Activated CD4-positive, alpha-beta memory T cell treated with anti-CD3 and anti-CD28 coated beads for 36 hours (primary cell): ENCODE results near the gene TYRO3. TPM values are rescaled to one million over a fixed set of nuclear protein-coding genes. Genes with fewer than 3 reads are reported as not detected.
"Not testable (repeated sequence)": the region's sequence is repeated elsewhere in the genome, so short reads cannot be mapped to it uniquely, and the experiment has no call there.

Experiments used
- CTCF ChIA-PET: fragments of 350-600 bp; sonication (Branson Sonifier 250); formaldehyde crosslinking; loops from one replicate; lab custom pipeline; 2021; ENCODE audit warnings: antibody characterized with exemption, inconsistent platforms; lab: Charles Lee
- POLR2A ChIA-PET: fragments of 350-600 bp; sonication (Branson Sonifier 250); formaldehyde crosslinking; loops from one replicate; lab custom pipeline; 2021; ENCODE audit warnings: antibody characterized with exemption; lab: Charles Lee
- DNase-seq: peaks from one replicate; pipeline ENCODE4 v3.0.0-alpha.2; 2020
- H3K27ac Mint-ChIP-seq: one replicate; pipeline ENCODE4 v1.8.0; 2021; ENCODE audit warnings: mixed read lengths
- H3K27me3 Mint-ChIP-seq: one replicate; pipeline ENCODE4 v1.8.0; 2021; ENCODE audit warnings: mixed read lengths
- H3K36me3 Mint-ChIP-seq: one replicate; pipeline ENCODE4 v1.8.0; 2021; ENCODE audit warnings: mixed read lengths
- H3K4me1 Mint-ChIP-seq: one replicate; pipeline ENCODE4 v1.8.0; 2021; ENCODE audit warnings: low read depth, mixed read lengths
- H3K4me3 Mint-ChIP-seq: one replicate; pipeline ENCODE4 v1.8.0; 2021; ENCODE audit warnings: mild to moderate bottlenecking, mixed read lengths
- H3K9me3 Mint-ChIP-seq: one replicate; pipeline ENCODE4 v1.8.0; 2021; ENCODE audit warnings: mixed read lengths
- intact Hi-C: fragments of 100-400 bp; cut with micrococcal nuclease; formaldehyde crosslinking; loops from one replicate; pipeline ENCODE4 v1.15.1; 2023
- total RNA-seq, 2 experiments: library from RNA; stranded (reverse); gene quantifications; one replicate each; pipeline ENCODE4 v1.2.3, GENCODE V29; 2021

TYRO3 gene
- total RNA-seq, 2 experiments from 2014 or later: 3.1 to 4.3 TPM

- H3K36me3 Mint-ChIP-seq: no peaks in the 10 kb centered on the region
- no peak for DNase-seq
- intact Hi-C loops: no loop called here
- H3K27ac Mint-ChIP-seq: no peak overlapping the region
- no peaks in the 10 kb centered on the region for H3K4me1 Mint-ChIP-seq
- H3K9me3 Mint-ChIP-seq: no peaks in the 10 kb centered on the region
- no peak overlapping the region for H3K4me3 Mint-ChIP-seq
- CTCF ChIA-PET: interaction anchor here (1.2 kb wide), 1 partner anchor 20 kb away, joined by 4 read pairs; no protein-coding TSS in a partner anchor
- POLR2A ChIA-PET: no interaction called here
- H3K27me3 Mint-ChIP-seq: peaks cover 3% of the 10 kb centered on the region
Measured at GRCh38 chr15:41565702-41566101, 6.7 kb downstream of the TYRO3 start.

- Mint-ChIP-seq H3K36me3 (no peaks in the 10 kb centered on the region), H3K27me3 (no peaks in the 10 kb centered on the region), H3K4me1 (no peaks in the 10 kb centered on the region), H3K9me3 (no peaks in the 10 kb centered on the region), H3K4me3 (no peak overlapping the region), H3K27ac (no peak overlapping the region)
- intact Hi-C loops: no loop called here
- ChIA-PET POLR2A (no interaction called here), CTCF (interaction anchor here (1.2 kb wide), 1 partner anchor 19 kb away, joined by 4 read pairs; no protein-coding TSS in a partner anchor)
- no peak for DNase-seq
Measured at GRCh38 chr15:41566121-41566885, 7.3 kb downstream of the TYRO3 start.

- DNase-seq: no peak
- no peaks in the 10 kb centered on the region for H3K9me3 Mint-ChIP-seq
- H3K4me3 Mint-ChIP-seq: no peak overlapping the region
- ChIA-PET CTCF (no interaction called here), POLR2A (no interaction called here)
- no peaks in the 10 kb centered on the region for H3K27me3 Mint-ChIP-seq
- H3K36me3 Mint-ChIP-seq: no peaks in the 10 kb centered on the region
- intact Hi-C loops: no loop called here
- H3K4me1 Mint-ChIP-seq: no peaks in the 10 kb centered on the region
- no peak overlapping the region for H3K27ac Mint-ChIP-seq
Measured at GRCh38 chr15:41567261-41567660, 8.2 kb downstream of the TYRO3 start.

- no peak overlapping the region for H3K27ac Mint-ChIP-seq
- POLR2A ChIA-PET: no interaction called here
- H3K4me3 Mint-ChIP-seq: no peak overlapping the region
Measured at GRCh38 chr15:41567862-41568261, 8.8 kb downstream of the TYRO3 start.

GRCh38 chr15:41568350-41569017, 9.5 kb downstream of the TYRO3 start:
- CTCF ChIA-PET: interaction anchor here (1.2 to 1.5 kb wide), 2 partner anchors 11 to 103 kb away, joined by 3 to 8 read pairs; no protein-coding TSS in a partner anchor
- no peaks in the 10 kb centered on the region for H3K36me3 Mint-ChIP-seq
- H3K27ac Mint-ChIP-seq: no peak overlapping the region
- H3K4me3 Mint-ChIP-seq: no peak overlapping the region
- H3K4me1 Mint-ChIP-seq: no peaks in the 10 kb centered on the region
- DNase-seq: no peak
- H3K27me3 Mint-ChIP-seq: no peaks in the 10 kb centered on the region
- POLR2A ChIA-PET: no interaction called here
- intact Hi-C loops: no loop called here
- no peaks in the 10 kb centered on the region for H3K9me3 Mint-ChIP-seq

More at GRCh38 chr15:41567862-41568261, 8.8 kb downstream of the TYRO3 start:
- DNase-seq: no peak
- CTCF ChIA-PET: interaction anchor here (1.5 kb wide), 1 partner anchor 102 kb away, joined by 8 read pairs; no protein-coding TSS in a partner anchor
- H3K27me3 Mint-ChIP-seq: no peaks in the 10 kb centered on the region
- H3K9me3 Mint-ChIP-seq: no peaks in the 10 kb centered on the region
- H3K4me1 Mint-ChIP-seq: no peaks in the 10 kb centered on the region
- H3K36me3 Mint-ChIP-seq: no peaks in the 10 kb centered on the region
- intact Hi-C loops: no loop called here

GRCh38 chr15:41569232-41569631, 10.2 kb downstream of the TYRO3 start:
- POLR2A ChIA-PET: interaction anchor here (0.6 kb wide), 1 partner anchor 25 kb away, joined by 3 read pairs; the partner anchor contains the start of gene RPAP1
- H3K36me3 Mint-ChIP-seq, H3K9me3 Mint-ChIP-seq: not testable (repeated sequence)

GRCh38 chr15:41570764-41571163, 11.8 kb downstream of the TYRO3 start:
- Mint-ChIP-seq H3K4me3 (no peak overlapping the region), H3K27me3 (no peaks in the 10 kb centered on the region), H3K4me1 (no peaks in the 10 kb centered on the region), H3K36me3 (no peaks in the 10 kb centered on the region), H3K9me3 (no peaks in the 10 kb centered on the region), H3K27ac (no peak overlapping the region)
- DNase-seq: no peak
- ChIA-PET CTCF (interaction anchor here (1.8 kb wide), 1 partner anchor 13 kb away, joined by 7 read pairs; no protein-coding TSS in a partner anchor), POLR2A (no interaction called here)
- intact Hi-C loops: no loop called here

More at GRCh38 chr15:41569232-41569631, 10.2 kb downstream of the TYRO3 start:
- DNase-seq, H3K4me3 Mint-ChIP-seq, H3K4me1 Mint-ChIP-seq, H3K27ac Mint-ChIP-seq, intact Hi-C loops, H3K27me3 Mint-ChIP-seq: not testable (repeated sequence)
- CTCF ChIA-PET: interaction anchor here (1.2 to 1.5 kb wide), 2 partner anchors 12 to 103 kb away, joined by 3 to 8 read pairs; no protein-coding TSS in a partner anchor

GRCh38 chr15:41571948-41572347, 12.9 kb downstream of the TYRO3 start:
- intact Hi-C loops: no loop called here
- Mint-ChIP-seq H3K9me3 (no peaks in the 10 kb centered on the region), H3K4me3 (no peak overlapping the region), H3K27ac (no peak overlapping the region), H3K27me3 (no peaks in the 10 kb centered on the region), H3K4me1 (no peaks in the 10 kb centered on the region), H3K36me3 (no peaks in the 10 kb centered on the region)
- POLR2A ChIA-PET: no interaction called here
- CTCF ChIA-PET: no interaction called here
- no peak for DNase-seq

- ChIA-PET CTCF (interaction anchor here (0.8 kb wide), 1 partner anchor 31 kb away, joined by 3 read pairs; no protein-coding TSS in a partner anchor), POLR2A (no interaction called here)
- H3K27me3 Mint-ChIP-seq: no peaks in the 10 kb centered on the region
- no peak overlapping the region for H3K27ac Mint-ChIP-seq
- no peaks in the 10 kb centered on the region for H3K9me3 Mint-ChIP-seq
- no peaks in the 10 kb centered on the region for H3K36me3 Mint-ChIP-seq
- intact Hi-C loops: no loop called here
- no peak overlapping the region for H3K4me3 Mint-ChIP-seq
- H3K4me1 Mint-ChIP-seq: no peaks in the 10 kb centered on the region
- DNase-seq: no peak
Measured at GRCh38 chr15:41572866-41573265, 13.9 kb downstream of the TYRO3 start.

GRCh38 chr15:41573396-41573795, 14.4 kb downstream of the TYRO3 start:
- DNase-seq: no peak
- POLR2A ChIA-PET: no interaction called here

GRCh38 chr15:41574158-41574557, 15.1 kb downstream of the TYRO3 start:
- ChIA-PET CTCF (no interaction called here), POLR2A (no interaction called here)
- no peak overlapping the region for H3K4me3 Mint-ChIP-seq
- no peaks in the 10 kb centered on the region for H3K9me3 Mint-ChIP-seq
- no peak for DNase-seq
- no peaks in the 10 kb centered on the region for H3K27me3 Mint-ChIP-seq
- H3K4me1 Mint-ChIP-seq: no peaks in the 10 kb centered on the region
- no peak overlapping the region for H3K27ac Mint-ChIP-seq
- no peaks in the 10 kb centered on the region for H3K36me3 Mint-ChIP-seq
- intact Hi-C loops: no loop called here

More at GRCh38 chr15:41573396-41573795, 14.4 kb downstream of the TYRO3 start:
- CTCF ChIA-PET: interaction anchor here (0.8 kb wide), 1 partner anchor 30 kb away, joined by 3 read pairs; no protein-coding TSS in a partner anchor
- Mint-ChIP-seq H3K4me1 (no peaks in the 10 kb centered on the region), H3K27ac (no peak overlapping the region), H3K27me3 (no peaks in the 10 kb centered on the region), H3K36me3 (no peaks in the 10 kb centered on the region), H3K4me3 (no peak overlapping the region), H3K9me3 (no peaks in the 10 kb centered on the region)
- intact Hi-C loops: no loop called here

- POLR2A ChIA-PET: no interaction called here
- DNase-seq: no peak
- H3K4me3 Mint-ChIP-seq: no peak overlapping the region
- intact Hi-C loops: no loop called here
- CTCF ChIA-PET: no interaction called here
- no peak overlapping the region for H3K27ac Mint-ChIP-seq
- no peaks in the 10 kb centered on the region for H3K36me3 Mint-ChIP-seq
- H3K27me3 Mint-ChIP-seq: no peaks in the 10 kb centered on the region
- no peaks in the 10 kb centered on the region for H3K4me1 Mint-ChIP-seq
- H3K9me3 Mint-ChIP-seq: no peaks in the 10 kb centered on the region
Measured at GRCh38 chr15:41575282-41575681, 16.3 kb downstream of the TYRO3 start.
